ENCODE measurements around the gene PRKCB.

PRKCB gene

GRCh38 chr16:23836078-23836403 lies 258 bp downstream of the PRKCB start:
- Histone ChIP-seq H3K36me3 (peaks cover 12% of the 10 kb centered on the region), H3K27ac (peak overlapping the region; percentile 96)

DNA sequence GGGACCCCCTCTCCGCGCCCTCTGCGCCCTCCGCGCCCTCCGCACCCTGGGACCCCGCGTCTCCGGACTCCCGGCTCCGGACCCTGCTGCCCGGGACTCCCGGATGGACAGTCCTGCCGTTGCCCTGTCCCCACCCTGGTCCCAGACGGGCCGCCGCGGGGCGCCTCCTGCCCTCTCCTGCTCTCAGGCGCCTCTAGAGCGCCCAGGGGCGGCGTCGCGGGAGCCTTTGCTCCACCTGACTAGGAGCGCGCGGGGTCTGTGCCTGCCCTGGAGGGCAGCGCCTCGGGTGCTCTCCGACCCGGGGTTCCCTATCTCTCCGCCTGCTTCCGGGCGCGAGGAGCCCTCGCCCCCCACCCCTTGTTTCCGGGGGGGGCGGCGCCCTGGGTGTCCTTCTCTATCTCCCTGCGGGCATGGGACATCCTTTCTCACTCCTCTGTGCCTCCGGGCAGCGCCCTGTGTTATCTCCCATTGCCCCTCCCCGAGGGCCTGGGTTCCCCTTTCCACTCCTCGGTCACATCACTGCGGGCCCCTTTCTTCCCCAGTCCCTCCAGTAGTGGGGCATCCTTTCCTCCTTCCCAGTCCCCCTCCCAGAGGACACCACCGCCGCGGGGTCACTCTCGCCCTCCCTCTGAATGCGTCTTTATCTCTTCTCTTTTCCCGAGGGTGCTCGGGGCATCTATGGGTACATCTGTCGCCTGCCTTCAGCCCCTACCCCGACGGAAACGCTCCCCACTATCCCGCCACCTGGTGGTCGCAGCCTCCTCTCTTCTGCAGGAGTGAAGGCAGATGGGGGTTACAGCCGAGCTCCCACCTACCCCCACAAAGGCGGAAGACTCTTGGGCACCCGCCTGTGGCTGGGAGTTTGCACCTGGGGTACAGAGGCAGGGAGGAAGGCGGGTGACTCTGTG lies 875 bp downstream of the PRKCB start:
- peaks cover 44 to 52% of the 10 kb centered on the region in 2 experiments for H3K4me1 ChIP-seq (ENCODE audit: control insufficient read depth in 1 of 2, insufficient read depth in 1 of 2, low read depth in 1 of 2, low read length in 1 of 2)
- peaks cover 12% of the 10 kb centered on the region for H3K36me3 ChIP-seq
- peak overlapping the region; percentile 88 to 97 for H3K4me3 ChIP-seq (ENCODE audit: low read depth in 1 of 2, low read length in 1 of 2)
- H3K27ac ChIP-seq: peak overlapping the region; percentile 96
- TF ChIP-seq, protein P1, sequence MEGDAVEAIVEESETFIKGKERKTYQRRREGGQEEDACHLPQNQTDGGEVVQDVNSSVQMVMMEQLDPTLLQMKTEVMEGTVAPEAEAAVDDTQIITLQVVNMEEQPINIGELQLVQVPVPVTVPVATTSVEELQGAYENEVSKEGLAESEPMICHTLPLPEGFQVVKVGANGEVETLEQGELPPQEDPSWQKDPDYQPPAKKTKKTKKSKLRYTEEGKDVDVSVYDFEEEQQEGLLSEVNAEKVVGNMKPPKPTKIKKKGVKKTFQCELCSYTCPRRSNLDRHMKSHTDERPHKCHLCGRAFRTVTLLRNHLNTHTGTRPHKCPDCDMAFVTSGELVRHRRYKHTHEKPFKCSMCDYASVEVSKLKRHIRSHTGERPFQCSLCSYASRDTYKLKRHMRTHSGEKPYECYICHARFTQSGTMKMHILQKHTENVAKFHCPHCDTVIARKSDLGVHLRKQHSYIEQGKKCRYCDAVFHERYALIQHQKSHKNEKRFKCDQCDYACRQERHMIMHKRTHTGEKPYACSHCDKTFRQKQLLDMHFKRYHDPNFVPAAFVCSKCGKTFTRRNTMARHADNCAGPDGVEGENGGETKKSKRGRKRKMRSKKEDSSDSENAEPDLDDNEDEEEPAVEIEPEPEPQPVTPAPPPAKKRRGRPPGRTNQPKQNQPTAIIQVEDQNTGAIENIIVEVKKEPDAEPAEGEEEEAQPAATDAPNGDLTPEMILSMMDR (IDR thresholded peaks at IDR 0.05): no peak
- no peaks in the 10 kb centered on the region for H3K9me3 ChIP-seq
- H3K27me3 ChIP-seq: no peaks in the 10 kb centered on the region

More at GRCh38 chr16:23836078-23836403, 258 bp downstream of the PRKCB start:
- Histone ChIP-seq H3K4me1 (ENCODE audit: control insufficient read depth in 1 of 2, insufficient read depth in 1 of 2, low read depth in 1 of 2, low read length in 1 of 2) (peaks cover 44 to 51% of the 10 kb centered on the region in 2 experiments), H3K4me3 (ENCODE audit: low read depth in 1 of 2, low read length in 1 of 2) (peak overlapping the region; percentile 88 to 97), H3K9me3 (no peaks in the 10 kb centered on the region), H3K27me3 (no peaks in the 10 kb centered on the region)
- TF ChIP-seq, protein P1 (IDR thresholded peaks at IDR 0.05): no peak

DNA sequence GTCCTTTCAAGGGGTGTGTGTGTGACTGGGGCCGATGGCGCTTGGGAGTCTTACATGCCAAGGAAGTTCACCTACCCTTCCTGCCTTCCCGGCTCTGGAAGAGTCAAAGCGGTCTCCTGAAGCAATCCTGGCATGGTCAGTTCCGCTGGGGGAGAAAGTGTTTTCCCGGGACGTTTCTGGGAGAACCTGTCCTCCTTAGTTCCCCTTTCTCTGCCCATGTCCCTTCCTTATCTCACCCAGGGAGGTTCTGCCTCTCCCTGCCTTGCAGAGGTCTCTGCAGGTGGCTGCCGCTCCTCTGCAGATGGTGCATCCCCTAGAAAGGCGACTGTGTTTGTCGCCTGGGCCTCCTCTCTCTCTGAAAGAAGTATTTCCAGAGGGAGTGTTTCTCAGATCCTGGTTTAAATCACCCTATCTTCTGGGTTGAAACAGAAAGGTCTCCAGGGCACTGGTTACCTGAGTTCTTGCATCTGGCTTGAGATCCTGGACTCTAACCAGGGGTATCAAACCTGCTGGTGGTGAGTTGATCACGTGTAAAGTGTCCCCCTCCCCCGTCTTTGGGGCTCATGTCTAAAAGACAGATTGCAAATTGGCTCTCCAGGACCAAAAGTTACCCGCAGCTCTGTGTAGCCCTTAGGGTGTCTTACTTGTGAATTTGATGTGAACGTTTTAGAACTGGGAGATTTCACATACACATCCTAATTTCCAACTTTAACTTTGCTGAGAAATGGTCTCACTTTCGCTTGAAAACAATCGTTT lies 1.9 kb downstream of the PRKCB start:
- TF ChIP-seq, protein P1 (IDR thresholded peaks at IDR 0.05): no peak
- Histone ChIP-seq H3K4me1 (ENCODE audit: control insufficient read depth in 1 of 2, insufficient read depth in 1 of 2, low read depth in 1 of 2, low read length in 1 of 2) (peaks cover 54 to 60% of the 10 kb centered on the region in 2 experiments), H3K36me3 (peaks cover 12% of the 10 kb centered on the region), H3K4me3 (ENCODE audit: low read depth in 1 of 2, low read length in 1 of 2) (peak overlapping the region; percentile 88 to 97), H3K9me3 (no peaks in the 10 kb centered on the region), H3K27me3 (no peaks in the 10 kb centered on the region), H3K27ac (peak overlapping the region; percentile 96)

DNA sequence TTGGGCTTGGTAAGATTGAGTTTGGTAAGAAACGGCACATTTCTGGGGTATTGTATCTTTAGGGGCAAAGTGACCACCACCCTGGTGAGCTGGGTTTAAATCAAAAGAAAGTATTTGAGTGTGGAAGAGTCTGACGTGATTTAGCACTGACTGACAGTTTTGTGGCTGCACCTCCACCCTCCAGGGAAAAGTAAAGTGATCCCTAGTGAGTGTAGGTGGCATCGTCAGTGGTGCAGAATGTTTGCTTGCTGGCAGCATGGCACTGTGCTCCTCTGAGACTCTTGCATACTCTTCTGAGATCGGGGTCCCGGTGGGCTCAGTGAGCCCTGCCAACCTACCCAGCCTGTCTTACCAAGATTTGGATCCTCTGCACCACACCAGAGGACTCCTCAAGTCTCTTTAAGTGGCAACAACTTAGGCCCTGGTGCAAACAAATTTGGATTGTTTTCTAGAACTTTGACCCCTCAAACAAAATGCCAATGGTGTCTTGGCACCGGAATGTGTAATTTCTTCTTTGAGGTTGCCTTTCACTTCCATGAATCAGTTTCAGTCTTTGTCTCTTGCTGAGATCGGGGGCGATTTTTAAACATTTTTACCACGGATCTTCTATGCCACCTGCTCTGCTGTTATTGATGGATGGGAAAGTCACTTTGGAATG lies 2.8 kb downstream of the PRKCB start:
- no peaks in the 10 kb centered on the region for H3K9me3 ChIP-seq
- H3K36me3 ChIP-seq: peaks cover 12% of the 10 kb centered on the region
- peaks cover 55 to 62% of the 10 kb centered on the region in 2 experiments for H3K4me1 ChIP-seq (ENCODE audit: control insufficient read depth in 1 of 2, insufficient read depth in 1 of 2, low read depth in 1 of 2, low read length in 1 of 2)
- peak overlapping the region; percentile 88 to 97 for H3K4me3 ChIP-seq (ENCODE audit: low read depth in 1 of 2, low read length in 1 of 2)
- H3K27ac ChIP-seq: peak overlapping the region; percentile 96
- no peaks in the 10 kb centered on the region for H3K27me3 ChIP-seq
- TF ChIP-seq, protein P1 (IDR thresholded peaks at IDR 0.05): no peak

GRCh38 chr16:23840310-23840709 lies 4.5 kb downstream of the PRKCB start:
- H3K4me1 ChIP-seq (ENCODE audit: control insufficient read depth in 1 of 2, insufficient read depth in 1 of 2, low read depth in 1 of 2, low read length in 1 of 2): peaks cover 48 to 57% of the 10 kb centered on the region in 2 experiments
- TF ChIP-seq, protein P1 (IDR thresholded peaks at IDR 0.05): no peak
- H3K4me3 ChIP-seq (ENCODE audit: low read depth in 1 of 2, low read length in 1 of 2): no peak overlapping the region
- H3K27ac ChIP-seq: peak overlapping the region; percentile 64
- H3K27me3 ChIP-seq: no peaks in the 10 kb centered on the region
- peaks cover 26% of the 10 kb centered on the region for H3K36me3 ChIP-seq
- no peaks in the 10 kb centered on the region for H3K9me3 ChIP-seq

Measured in neutrophil (primary cell).